K562 (cell line): ENCODE data around the gene SALL2. TPM values are rescaled to one million over a fixed set of nuclear protein-coding genes. Genes with fewer than 3 reads are reported as not detected.

ENCODE experiments used
- ATF3 ChIP-seq, 2 experiments: fragments of 450-650 bp in 1 of 2; sonication (generic) in 1 of 2; formaldehyde crosslinking in 1 of 2; IDR thresholded peaks in 1 of 2; conservative IDR thresholded peaks in 1 of 2; 2 replicates each; pipeline versions ENCODE4 v1.6.1 to v1.8.1; 2016 to 2023; ENCODE audit warnings: mild to moderate bottlenecking in 2 of 2, moderate library complexity in 2 of 2, inconsistent platforms in 1 of 2, missing genetic modification reagents in 1 of 2
- CHD4 ChIP-seq: fragments of 200-600 bp; sonication (generic); IDR thresholded peaks from 3 replicates; pipeline ENCODE4 v1.6.1; 2012; ENCODE audit warnings: low read depth, mild to moderate bottlenecking, mixed read lengths, low read length, inconsistent platforms; ENCODE audit not compliant: insufficient read depth, insufficient replicate concordance, poor library complexity, severe bottlenecking
- DPF2 ChIP-seq: fragments of 450-650 bp; IDR thresholded peaks from 2 replicates; pipeline ENCODE4 v1.6.1; 2016
- E2F6 ChIP-seq, 2 experiments: IDR thresholded peaks; 2 replicates each; pipeline ENCODE4 v1.6.1; 2011; ENCODE audit warnings: borderline replicate concordance in 1 of 2, control low read depth in 1 of 2, low read depth in 1 of 2, low read length in 1 of 2, mild to moderate bottlenecking in 1 of 2, mixed read lengths in 1 of 2, moderate library complexity in 1 of 2; ENCODE audit not compliant: insufficient read depth in 1 of 2, insufficient read length in 1 of 2, poor library complexity in 1 of 2, severe bottlenecking in 1 of 2; ENCODE audit errors: extremely low read depth in 1 of 2
- E4F1 ChIP-seq: fragments of 250-450 bp; sonication (Bioruptor Pico); IDR thresholded peaks from 2 replicates; pipeline ENCODE4 v1.5.0; 2021; ENCODE audit warnings: mild to moderate bottlenecking, borderline replicate concordance
- KDM4B ChIP-seq, 2 experiments: fragments of 450-650 bp in 1 of 2; sonication (generic) in 1 of 2; IDR thresholded peaks; 2 replicates each; pipeline ENCODE4 v1.6.1; 2016 to 2017; ENCODE audit warnings: borderline replicate concordance in 2 of 2, antibody characterized with exemption in 1 of 2, low read depth in 1 of 2, mild to moderate bottlenecking in 1 of 2
- MITF ChIP-seq: IDR thresholded peaks from 2 replicates; pipeline ENCODE4 v1.6.1; 2014; ENCODE audit warnings: antibody characterized with exemption
- MNT ChIP-seq, 2 experiments: fragments of 450-650 bp; conservative IDR thresholded peaks; 2 replicates each; pipeline ENCODE4 v1.6.1; 2017; ENCODE audit warnings: mild to moderate bottlenecking in 2 of 2, moderate library complexity in 2 of 2
- RBFOX2 ChIP-seq: fragments of 200-400 bp; formaldehyde crosslinking; IDR thresholded peaks from 2 replicates; pipeline ENCODE4 v1.6.1; 2017; ENCODE audit warnings: low read depth, mild to moderate bottlenecking, low read length, moderate library complexity
- SUPT5H ChIP-seq: fragments of 450-650 bp; IDR thresholded peaks from 2 replicates; pipeline ENCODE4 v1.6.1; 2016
- TRIM24 ChIP-seq, 2 experiments: fragments of 450-650 bp; IDR thresholded peaks; 2 replicates each; pipeline ENCODE4 v1.6.1; 2016
- ZBTB2 ChIP-seq: fragments of 450-650 bp; IDR thresholded peaks from 2 replicates; pipeline ENCODE4 v1.6.1; 2016; ENCODE audit warnings: antibody characterized with exemption
- ZBTB7A ChIP-seq: IDR thresholded peaks from 2 replicates; pipeline ENCODE4 v1.6.1; 2011; ENCODE audit warnings: low read depth, mild to moderate bottlenecking, low read length, moderate library complexity, borderline replicate concordance; ENCODE audit not compliant: control insufficient read depth
- ZFPM2 ChIP-seq: fragments of 250-450 bp; sonication (Bioruptor Pico); IDR thresholded peaks from 2 replicates; pipeline ENCODE4 v1.5.1; 2022; ENCODE audit warnings: mild to moderate bottlenecking
- ZNF263 ChIP-seq: sonication (generic); formaldehyde crosslinking; IDR thresholded peaks from 2 replicates; pipeline ENCODE4 v1.8.0; 2022; ENCODE audit warnings: mild to moderate bottlenecking, missing genetic modification reagents, borderline replicate concordance
- ZSCAN29 ChIP-seq: fragments of 450-650 bp; IDR thresholded peaks from 2 replicates; pipeline ENCODE4 v1.6.1; 2017
- polyA plus RNA-seq, 8 experiments: library from polyadenylated mRNA; depleted of rRNA in 4 of 8; stranded (reverse) in 5 of 8; unstranded in 3 of 8; fragments of >200 nt; fragmentation: Nextera tagmentation in 2 of 8; fragmentation: Illumina TruSeq in 1 of 8; extraction: Ambion mirVana in 2 of 8; extraction: Trizol in 1 of 8; gene quantifications; 2 replicates each; pipeline versions ENCODE4 v1.2.1 to v1.2.3, GENCODE V29; 2011 to 2014; ENCODE audit warnings: inconsistent platforms in 1 of 8, missing spikeins in 1 of 8
- total RNA-seq, 7 experiments: library from RNA; depleted of rRNA in 6 of 7; stranded (reverse); fragments of >200 nt in 6 of 7; fragmentation: Illumina TruSeq in 2 of 7; extraction: Trizol in 2 of 7; gene quantifications; 2 replicates each; pipeline versions ENCODE4 v1.2.1 to v1.2.3, GENCODE V29; 2011 to 2021; ENCODE audit warnings: low replicate concordance in 1 of 7

Gene SALL2
- total and polyA plus RNA-seq, 9 of the 15 experiments (the other 6 are each of a cell fraction or from before 2014, with no cell fraction given), result 6.6 to 30.4 (median 12.9) TPM

- TF ChIP-seq ZNF263 (CRISPR knock-in tag) (peak; percentile 86), ZBTB2 (0 out of 2 replicates have a peak, but pooled peaks have one; percentile 25), ZFPM2 (CRISPR knock-in tag) (no peak), MITF (no peak), ATF3 (IDR thresholded peaks at IDR 0.05) (no peak), ATF3 (CRISPR knock-in tag; conservative IDR thresholded peaks at IDR 0.05) (no peak), MNT (conservative IDR thresholded peaks at IDR 0.05) (0 out of 4 replicates have a peak, but pooled peaks of 1 of the 2 experiments have one; percentile 17), ZSCAN29 (no peak), TRIM24 (IDR thresholded peaks at IDR 0.05) (peak in 1 of 2 experiments; percentile 52; a peak in 2 of 4 replicates), E4F1 (CRISPR knock-in tag) (no peak), ZBTB7A (peak; percentile 62; the same call in 1 of the 2 replicates), CHD4 (no peak), E2F6 (IDR thresholded peaks at IDR 0.05; ENCODE audit: borderline replicate concordance in 1 of 2, extremely low read depth in 1 of 2, insufficient read depth in 1 of 2, insufficient read length in 1 of 2, low read depth in 1 of 2, low read length in 1 of 2, poor library complexity in 1 of 2, severe bottlenecking in 1 of 2) (peak in 1 of 2 experiments; percentile 70), SUPT5H (peak; percentile 68), KDM4B (IDR thresholded peaks at IDR 0.05; ENCODE audit: borderline replicate concordance in 2 of 2, low read depth in 1 of 2) (peak in 1 of 2 experiments; percentile 34; a peak in 1 of 4 replicates), RBFOX2 (peak; percentile 75), DPF2 (0 out of 2 replicates have a peak, but pooled peaks have one; percentile 15)
Measured at GRCh38 chr14:21525962-21526671, at the start of gene SALL2 (continued).
